PC-3 (cell line): ENCODE results near the gene ETV1. TPM values are rescaled to one million over a fixed set of nuclear protein-coding genes. Genes with fewer than 3 reads are reported as not detected.

Source experiments
- ATAC-seq: fragments of 200-7000 bp; cut with Tn5 transposase; 2 replicates; pipeline ENCODE4 v1.9.1; 2020; ENCODE audit warnings: mild to moderate bottlenecking, moderate library complexity
- Bru-seq: library from RNA; stranded (reverse); fragments of 400-500 nt; gene quantifications from one replicate; lab custom pipeline; 2021; lab: Mats Ljungman, UMichigan
- BruChase-seq, 2 experiments: library from RNA; stranded (reverse); fragments of 400-500 nt; gene quantifications; one replicate each; lab custom pipeline; 2021; lab: Mats Ljungman, UMichigan
- BruUV-seq: library from RNA; stranded (reverse); fragments of 400-500 nt; replicated peaks from 2 replicates; lab custom pipeline; 2021; lab: Mats Ljungman, UMichigan
- CTCF ChIA-PET: fragments of 300-600 bp; sonication (Branson Sonifier 250); formaldehyde crosslinking; loops from one replicate; lab custom pipeline; 2022; ENCODE audit warnings: antibody characterized with exemption; lab: Charles Lee
- POLR2A ChIA-PET: fragments of 300-600 bp; sonication (Branson Sonifier 250); formaldehyde crosslinking; loops from one replicate; lab custom pipeline; 2022; ENCODE audit warnings: antibody characterized with exemption; ENCODE audit not compliant: unreplicated experiment; lab: Charles Lee
- DNase-seq: peaks from one replicate; pipeline ENCODE4 v3.0.0-alpha.2; 2015
- H2AFZ ChIP-seq: fragments of 300-600 bp; sonication (generic); 2 replicates; pipeline ENCODE4 v1.6.0; 2016; ENCODE audit warnings: antibody characterized with exemption, low read length
- H3F3A ChIP-seq: fragments of 300-600 bp; sonication (generic); one replicate; pipeline ENCODE4 v1.6.0; 2017; ENCODE audit warnings: antibody characterized with exemption, low read length, control low read depth, mild to moderate bottlenecking; ENCODE audit not compliant: unreplicated experiment
- H3K27ac ChIP-seq: fragments of 300-600 bp; sonication (generic); 2 replicates; pipeline ENCODE4 v1.5.1; 2016; ENCODE audit warnings: mild to moderate bottlenecking, low read length
- H3K27me3 ChIP-seq: fragments of 300-600 bp; sonication (generic); 2 replicates; pipeline ENCODE4 v1.6.1; 2016; ENCODE audit warnings: low read length, mixed read lengths
- H3K36me3 ChIP-seq: fragments of 300-600 bp; sonication (generic); 2 replicates; pipeline ENCODE4 v1.6.1; 2016; ENCODE audit warnings: low read depth, mixed run types, low read length, mixed read lengths
- H3K4me1 ChIP-seq: fragments of 300-600 bp; sonication (generic); 2 replicates; pipeline ENCODE4 v1.5.1; 2016; ENCODE audit warnings: low read length; ENCODE audit not compliant: insufficient read depth
- H3K4me2 ChIP-seq: fragments of 300-600 bp; sonication (generic); 2 replicates; pipeline ENCODE4 v1.6.0; 2016; ENCODE audit warnings: low read length
- H3K4me3 ChIP-seq: fragments of 300-600 bp; sonication (generic); 2 replicates; pipeline ENCODE4 v1.5.1; 2016; ENCODE audit warnings: mild to moderate bottlenecking, low read length, mixed read lengths
- H3K79me2 ChIP-seq: fragments of 300-600 bp; sonication (generic); 2 replicates; pipeline ENCODE4 v1.6.1; 2017; ENCODE audit warnings: low read length, mixed read lengths
- H3K9ac ChIP-seq: fragments of 300-600 bp; sonication (generic); 2 replicates; pipeline ENCODE4 v1.6.0; 2016; ENCODE audit warnings: mild to moderate bottlenecking, low read length
- H3K9me2 ChIP-seq: fragments of 300-600 bp; sonication (generic); replicated peaks from 2 replicates; pipeline ENCODE4 v1.6.1; 2016; ENCODE audit warnings: mixed run types, low read length, mixed read lengths
- H3K9me3 ChIP-seq: fragments of 300-600 bp; sonication (generic); 2 replicates; pipeline ENCODE4 v1.6.1; 2016; ENCODE audit warnings: low read length, mixed read lengths
- H4K20me1 ChIP-seq: fragments of 300-600 bp; sonication (generic); 2 replicates; pipeline ENCODE4 v1.6.1; 2016; ENCODE audit warnings: low read length, mixed read lengths
- CTCF ChIP-seq: fragments of 300-600 bp; sonication (generic); conservative IDR thresholded peaks from 2 replicates; pipeline ENCODE4 v1.5.1; 2017; ENCODE audit warnings: antibody characterized with exemption, low read depth, mild to moderate bottlenecking, low read length
- EZH2 ChIP-seq: fragments of 300-600 bp; sonication (generic); IDR thresholded peaks from one replicate; pipeline ENCODE4 v1.6.1; 2017; ENCODE audit warnings: antibody characterized with exemption, mild to moderate bottlenecking, low read length; ENCODE audit not compliant: unreplicated experiment
- EZH2phosphoT487 ChIP-seq: fragments of 300-600 bp; sonication (generic); IDR thresholded peaks from 2 replicates; pipeline ENCODE4 v1.6.1; 2018; ENCODE audit warnings: mild to moderate bottlenecking, antibody characterized with exemption, low read length, borderline replicate concordance
- intact Hi-C: fragments of 100-400 bp; cut with micrococcal nuclease; formaldehyde crosslinking; loops from 2 replicates; pipeline ENCODE4 v1.9.0; 2023
- long read RNA-seq: library from polyadenylated mRNA; unstranded; transcript quantifications from one replicate; pipeline ENCODE4 v2.0.0, GENCODE V29; 2021; ENCODE audit not compliant: unreplicated experiment
- total RNA-seq: library from RNA; depleted of rRNA; stranded (reverse); fragments of >200 nt; gene quantifications from 2 replicates; pipeline ENCODE4 v1.2.3, GENCODE V29; 2014; rRNA removed

The ETV1 gene
- total RNA-seq (10.4 and 20.6 TPM in 2 replicates), Bru-seq, nascent RNA (percentile 89 among the genes with signal in this experiment), BruChase-seq, experiment 1, labeled RNA remaining after a 6-hour chase (percentile 72 among the genes with signal in this experiment), BruChase-seq, experiment 2, labeled RNA remaining after a 2-hour chase (percentile 77 among the genes with signal in this experiment)
- long read RNA-seq, full-length matches to known transcripts, result 33 of 110 reads
- long read RNA-seq, partial matches to known transcripts, result 43 of 110 reads
- long read RNA-seq, other reads (novel, unspliced or antisense), result 34 of 110 reads

- H3F3A ChIP-seq, result no peaks in the 10 kb centered on the region
- peak within 1 kb of the TSS; percentile 72 for H3K9ac ChIP-seq
- no peaks in the 10 kb centered on the region for H4K20me1 ChIP-seq
- peak within 1 kb of the TSS; percentile 82 for H3K27ac ChIP-seq
- ChIA-PET CTCF (interaction anchor here (0.7 to 1.5 kb wide), 7 partner anchors 52 to 709 kb away, joined by 3 to 5 read pairs (median 3); no protein-coding TSS in a partner anchor), POLR2A (interaction anchor here (0.6 to 3.3 kb wide), 5 partner anchors 9 to 1495 kb away, joined by 3 to 36 read pairs (median 4); no protein-coding TSS in a partner anchor)
- intact Hi-C loops, result loop anchor here (1.0 to 10.0 kb wide), 7 partner anchors 69 to 707 kb away; no protein-coding TSS in a partner anchor
- ATAC-seq, result peak; percentile 33
- peak within 1 kb of the TSS; percentile 94 for H3K4me2 ChIP-seq
- H3K36me3 ChIP-seq, result no peaks in the 10 kb centered on the region
- peak; percentile 65 for DNase-seq
- no peaks in the 10 kb centered on the region for H3K9me2 ChIP-seq
- TF ChIP-seq CTCF, result peak; percentile 48
- TF ChIP-seq EZH2, result no peak
- TF ChIP-seq EZH2phosphoT487, result no peak
- peak within 1 kb of the TSS; percentile 93 for H2AFZ ChIP-seq
- H3K4me3 ChIP-seq, result peak within 1 kb of the TSS; percentile 77
- TSS peak; percentile 50 for BruUV-seq
- H3K79me2 ChIP-seq, result peaks cover 4% of the 10 kb centered on the region; the same call in 1 of the 2 replicates
- no peaks in the 10 kb centered on the region for H3K9me3 ChIP-seq
- H3K4me1 ChIP-seq, result peaks cover 35% of the 10 kb centered on the region
- no peaks in the 10 kb centered on the region for H3K27me3 ChIP-seq
Observed at GRCh38 chr7:13989126-13989948, at the start of gene ETV1. ETV1 (minus strand) TSS chr7:13989666; CDS start chr7:13989052, 614 bp downstream.

- POLR2A ChIA-PET, result interaction anchor here (0.7 kb wide), 1 partner anchor 81 kb away, joined by 7 read pairs; no protein-coding TSS in a partner anchor
- Histone ChIP-seq H3K27ac (no peak overlapping the region), H3K4me2 (no peak overlapping the region), H3K27me3 (no peaks in the 10 kb centered on the region), H3K79me2 (no peaks in the 10 kb centered on the region), H3K9ac (no peak overlapping the region), H3K9me2 (no peaks in the 10 kb centered on the region), H3K9me3 (peaks cover 4% of the 10 kb centered on the region; the same call in 1 of the 2 replicates), H4K20me1 (no peaks in the 10 kb centered on the region), H3K36me3 (no peaks in the 10 kb centered on the region), H2AFZ (no peak overlapping the region), H3F3A (no peaks in the 10 kb centered on the region), H3K4me3 (no peak overlapping the region), H3K4me1 (peaks cover 13% of the 10 kb centered on the region)
- ATAC-seq (no peak), DNase-seq (no peak)
- CTCF ChIA-PET, result no interaction called here
- TF ChIP-seq EZH2phosphoT487 (no peak), CTCF (no peak), EZH2 (no peak)
- intact Hi-C loops, result no loop called here
- no TSS peak for BruUV-seq
Observed at GRCh38 chr7:14024406-14024805, 34.9 kb upstream of the ETV1 start.
